Smooth muscle cell (in vitro differentiated cells): ENCODE data around the gene MYO5B. TPM values are rescaled to one million over a fixed set of nuclear protein-coding genes. Genes with fewer than 3 reads are reported as not detected.

ENCODE experiments used
- DNase-seq: peaks from one replicate; lab custom pipeline; 2025; ENCODE audit not compliant: unreplicated experiment; lab: John Stamatoyannopoulos, UW
- H2AFZ ChIP-seq: fragments of 200-600 bp; sonication (generic); 2 replicates; pipeline ENCODE4 v1.6.0; 2016; ENCODE audit warnings: antibody characterized with exemption, low read depth, mild to moderate bottlenecking
- H3F3A ChIP-seq: fragments of 200-600 bp; sonication (generic); 2 replicates; pipeline ENCODE4 v1.6.0; 2017; ENCODE audit warnings: antibody characterized with exemption, low read depth
- H3K27ac ChIP-seq: fragments of 200-600 bp; sonication (generic); 2 replicates; pipeline ENCODE4 v1.5.1; 2016; ENCODE audit warnings: low read depth, mild to moderate bottlenecking
- H3K27me3 ChIP-seq: fragments of 200-600 bp; sonication (generic); 2 replicates; pipeline ENCODE4 v1.6.1; 2016; ENCODE audit warnings: low read depth, mild to moderate bottlenecking
- H3K36me3 ChIP-seq: fragments of 200-600 bp; sonication (generic); 2 replicates; pipeline ENCODE4 v1.5.1; 2016; ENCODE audit warnings: low read depth
- H3K4me1 ChIP-seq: fragments of 200-600 bp; sonication (generic); 2 replicates; pipeline ENCODE4 v1.5.1; 2016; ENCODE audit warnings: low read depth
- H3K4me2 ChIP-seq: fragments of 200-600 bp; sonication (generic); 2 replicates; pipeline ENCODE4 v1.6.0; 2016; ENCODE audit warnings: mild to moderate bottlenecking
- H3K4me3 ChIP-seq: fragments of 200-600 bp; sonication (generic); 2 replicates; pipeline ENCODE4 v1.5.1; 2016; ENCODE audit warnings: mild to moderate bottlenecking
- H3K79me2 ChIP-seq: fragments of 200-600 bp; sonication (generic); 2 replicates; pipeline ENCODE4 v1.6.0; 2016; ENCODE audit warnings: low read depth, mild to moderate bottlenecking
- H3K9ac ChIP-seq: fragments of 200-600 bp; sonication (generic); 2 replicates; pipeline ENCODE4 v1.6.0; 2016; ENCODE audit warnings: low read depth
- H3K9me3 ChIP-seq: fragments of 200-600 bp; sonication (generic); replicated peaks from 2 replicates; pipeline ENCODE4 v1.5.1; 2016; ENCODE audit warnings: low read depth
- H4K20me1 ChIP-seq: fragments of 200-600 bp; sonication (generic); 2 replicates; pipeline ENCODE4 v1.6.0; 2016; ENCODE audit warnings: low read depth
- CTCF ChIP-seq: fragments of 200-600 bp; sonication (generic); IDR thresholded peaks from 2 replicates; pipeline ENCODE4 v1.5.1; 2017; ENCODE audit warnings: borderline replicate concordance, mild to moderate bottlenecking, antibody characterized with exemption; ENCODE audit not compliant: insufficient read depth, poor library complexity, severe bottlenecking
- WGBS: methylation state at CpG from one replicate; pipeline ENCODE4 v1.1.7; 2016; ENCODE audit warnings: low lambda C conversion rate; 5-methylcytosine and 5-hydroxymethylcytosine counted together
- polyA plus RNA-seq: library from polyadenylated mRNA; unstranded; fragments of >200 nt; fragmentation: Nextera tagmentation; extraction: Ambion mirVana; gene quantifications from 2 replicates; pipeline ENCODE4 v1.2.1, GENCODE V29; 2016
- total RNA-seq: library from RNA; depleted of rRNA; stranded (reverse); fragments of >200 nt; gene quantifications from 2 replicates; pipeline ENCODE4 v1.2.3, GENCODE V29; 2014

The MYO5B gene
- total and polyA plus RNA-seq, 2 experiments from 2014 or later: 1.7 to 25.3 TPM

DNA sequence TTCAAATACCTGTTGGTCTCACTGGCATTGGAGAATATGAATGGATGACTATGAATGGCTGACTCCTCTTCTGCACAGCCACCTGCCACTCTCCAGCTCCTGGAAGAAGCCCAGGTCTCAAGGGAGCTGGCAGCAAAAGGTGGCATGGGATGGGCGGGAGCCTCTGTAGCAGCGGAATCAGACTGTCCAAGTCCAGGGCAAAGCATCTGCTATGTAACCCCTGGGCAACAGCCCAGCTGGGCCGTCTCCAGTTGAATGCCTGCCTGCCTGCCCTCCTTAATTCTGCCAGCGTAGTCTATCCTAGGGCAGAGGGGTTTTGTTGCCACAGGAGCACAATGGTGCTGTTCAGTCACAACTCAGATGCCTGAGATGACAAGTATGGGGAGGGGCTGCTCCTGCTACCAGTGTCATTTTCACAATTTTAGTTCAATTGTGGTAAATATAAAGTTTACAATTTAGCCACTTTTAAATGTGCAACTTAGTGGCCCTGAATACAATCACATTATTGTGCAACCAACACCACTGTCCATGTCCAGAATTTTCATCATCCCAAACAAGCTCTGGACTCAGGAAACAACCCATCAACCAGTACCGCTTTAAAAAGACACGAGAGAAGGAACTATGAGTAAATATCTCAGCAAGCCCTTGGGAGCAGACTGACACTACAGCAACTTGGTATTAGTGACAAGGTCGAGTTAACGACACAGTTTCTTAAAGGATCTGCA, 115.2 kb downstream of the MYO5B start:
- H3F3A ChIP-seq: no peaks in the 10 kb centered on the region
- no peak for TF ChIP-seq CTCF
- no peak overlapping the region for H3K27ac ChIP-seq
- H3K4me3 ChIP-seq: no peak overlapping the region
- no peaks in the 10 kb centered on the region for H3K27me3 ChIP-seq
- no peak overlapping the region for H3K4me2 ChIP-seq
- no peak overlapping the region for H3K9ac ChIP-seq
- no peaks in the 10 kb centered on the region for H3K79me2 ChIP-seq
- no peaks in the 10 kb centered on the region for H3K36me3 ChIP-seq
- H3K4me1 ChIP-seq: no peaks in the 10 kb centered on the region
- H3K9me3 ChIP-seq: no peaks in the 10 kb centered on the region
- DNase-seq: no peak
- H4K20me1 ChIP-seq: no peaks in the 10 kb centered on the region
- H2AFZ ChIP-seq: no peak overlapping the region
- WGBS: 86% methylated on average over 8 of the region's 8 CpGs

- no peak overlapping the region for H3K9ac ChIP-seq
- no peaks in the 10 kb centered on the region for H3K9me3 ChIP-seq
- H3K36me3 ChIP-seq: no peaks in the 10 kb centered on the region
- H3K79me2 ChIP-seq: no peaks in the 10 kb centered on the region
- no peaks in the 10 kb centered on the region for H3K27me3 ChIP-seq
- H3K27ac ChIP-seq: no peak overlapping the region
- TF ChIP-seq CTCF: no peak
- DNase-seq: no peak
- H4K20me1 ChIP-seq: no peaks in the 10 kb centered on the region
- no peak overlapping the region for H3K4me3 ChIP-seq
- no peak overlapping the region for H2AFZ ChIP-seq
- no peaks in the 10 kb centered on the region for H3K4me1 ChIP-seq
- H3K4me2 ChIP-seq: no peak overlapping the region
- no peaks in the 10 kb centered on the region for H3F3A ChIP-seq
- WGBS: 91% methylated on average over 6 of the region's 6 CpGs
Observed at GRCh38 chr18:50076277-50076676, 118.7 kb downstream of the MYO5B start.

GRCh38 chr18:50075772-50076171, 119.2 kb downstream of the MYO5B start:
- H3K9me3 ChIP-seq: no peaks in the 10 kb centered on the region
- no peak overlapping the region for H3K27ac ChIP-seq
- TF ChIP-seq CTCF: no peak
- no peak overlapping the region for H3K4me3 ChIP-seq
- no peak for DNase-seq
- no peaks in the 10 kb centered on the region for H4K20me1 ChIP-seq
- H3F3A ChIP-seq: no peaks in the 10 kb centered on the region
- WGBS: 91% methylated on average over 4 of the region's 4 CpGs
- no peaks in the 10 kb centered on the region for H3K4me1 ChIP-seq
- H3K27me3 ChIP-seq: no peaks in the 10 kb centered on the region
- H3K4me2 ChIP-seq: no peak overlapping the region
- H3K9ac ChIP-seq: no peak overlapping the region
- H2AFZ ChIP-seq: no peak overlapping the region
- H3K36me3 ChIP-seq: no peaks in the 10 kb centered on the region
- no peaks in the 10 kb centered on the region for H3K79me2 ChIP-seq

GRCh38 chr18:50074404-50074803, 120.5 kb downstream of the MYO5B start:
- TF ChIP-seq CTCF: no peak
- Histone ChIP-seq H2AFZ (no peak overlapping the region), H3K36me3 (no peaks in the 10 kb centered on the region), H3K27ac (no peak overlapping the region), H3K79me2 (no peaks in the 10 kb centered on the region), H3F3A (no peaks in the 10 kb centered on the region), H3K27me3 (no peaks in the 10 kb centered on the region), H3K4me3 (no peak overlapping the region), H3K4me2 (no peak overlapping the region), H4K20me1 (no peaks in the 10 kb centered on the region), H3K4me1 (no peaks in the 10 kb centered on the region), H3K9ac (no peak overlapping the region), H3K9me3 (no peaks in the 10 kb centered on the region)
- 68% methylated on average over 5 of the region's 5 CpGs for WGBS
- no peak for DNase-seq
